Renal cortex interstitium (tissue), 11 donors: ENCODE results near the gene CLBA1. TPM values are rescaled to one million over a fixed set of nuclear protein-coding genes. Genes with fewer than 3 reads are reported as not detected.
"Not testable (repeated sequence)": the region's sequence is repeated elsewhere in the genome, so short reads cannot be mapped to it uniquely, and the experiment has no call there.

Experiments used
- DNase-seq, 11 donors: peaks; one replicate each; pipeline ENCODE4 v3.0.0-alpha.2; 2013; ENCODE audit warnings: low read depth in 9 of 11, low spot score in 4 of 11; ENCODE audit errors: extremely low read depth in 1 of 11
- polyA plus RNA-seq, 3 donors: library from polyadenylated mRNA; unstranded; fragments of 120-200 nt; gene quantifications; one replicate each; pipeline ENCODE4 v1.2.1, GENCODE V29; 2013; ENCODE audit not compliant: insufficient read length in 3 of 3

The CLBA1 gene
- polyA plus RNA-seq, 3 donors: 19.0 to 28.3 (median 23.6) TPM

DNA sequence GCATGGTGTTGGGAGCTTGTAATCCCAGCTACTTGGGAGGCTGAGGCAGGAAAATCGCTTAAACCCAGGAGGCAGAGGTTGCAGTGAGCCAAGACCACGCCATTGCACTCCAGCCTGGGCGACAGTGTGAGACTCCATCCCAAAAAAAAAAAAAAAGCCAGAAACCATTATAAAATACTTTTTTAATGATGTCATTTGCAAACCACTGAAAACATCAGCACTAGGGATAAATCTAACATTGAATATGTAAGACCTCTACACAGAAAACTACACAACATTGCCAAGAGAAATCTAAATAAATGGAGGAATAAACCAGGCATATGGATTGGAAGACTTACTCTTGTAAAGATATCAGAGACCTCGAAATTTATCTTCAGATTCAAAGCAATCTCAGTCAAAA lies 42.1 kb downstream of the CLBA1 start:
- DNase-seq: not testable (repeated sequence)

- no peak for DNase-seq
Observed at GRCh38 chr14:105028251-105028927, 42.8 kb downstream of the CLBA1 start.

GRCh38 chr14:105029402-105029801 lies 43.8 kb downstream of the CLBA1 start:
- no peak for DNase-seq

GRCh38 chr14:105030194-105030593 lies 44.6 kb downstream of the CLBA1 start:
- DNase-seq: no peak

- no peak for DNase-seq
Observed at GRCh38 chr14:105030836-105031396, 45.3 kb downstream of the CLBA1 start.

DNA sequence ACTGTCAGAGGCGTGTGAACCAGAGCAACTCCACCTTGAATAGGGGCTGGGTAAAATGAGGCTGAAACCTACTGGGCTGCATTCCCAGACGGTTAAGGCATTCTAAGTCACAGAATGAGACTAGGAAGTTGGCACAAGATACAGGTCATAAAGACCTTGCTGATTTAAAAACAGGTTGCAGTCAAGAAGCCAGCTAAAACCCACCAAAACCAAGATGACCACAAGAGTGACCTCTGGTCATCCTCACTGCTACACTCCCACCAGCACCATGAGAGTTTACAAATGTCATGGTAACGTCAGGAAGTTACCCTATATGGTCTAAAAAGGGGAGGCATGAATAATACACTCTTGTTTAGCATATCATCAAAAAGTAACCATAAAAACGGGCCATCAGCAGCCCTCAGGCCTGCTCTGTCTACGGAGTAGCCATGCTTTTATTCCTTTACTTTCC lies 46.9 kb downstream of the CLBA1 start:
- not testable (repeated sequence) for DNase-seq

DNA sequence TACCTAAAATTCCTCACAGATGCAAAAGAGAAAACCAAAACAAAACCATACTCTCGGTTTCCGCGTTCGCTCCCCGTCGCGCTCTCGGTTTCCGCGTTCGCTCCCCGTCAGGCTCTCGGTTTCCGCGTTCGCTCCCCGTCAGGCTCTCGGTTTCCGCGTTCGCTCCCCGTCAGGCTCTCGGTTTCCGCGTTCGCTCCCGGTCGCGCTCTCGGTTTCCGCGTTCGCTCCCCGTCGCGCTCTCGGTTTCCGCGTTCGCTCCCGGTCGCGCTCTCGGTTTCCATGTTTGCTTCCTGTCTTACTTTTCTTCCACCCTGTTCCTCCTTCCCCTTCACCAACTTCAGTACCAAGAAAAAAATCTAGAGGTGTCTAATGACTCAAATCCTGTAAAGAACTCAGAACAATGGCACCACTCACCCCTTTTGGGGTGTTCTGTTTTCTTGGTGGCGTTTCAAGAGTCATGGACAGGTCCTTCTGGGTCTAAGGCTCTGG lies 47.9 kb downstream of the CLBA1 start:
- DNase-seq: not testable (repeated sequence)

DNA sequence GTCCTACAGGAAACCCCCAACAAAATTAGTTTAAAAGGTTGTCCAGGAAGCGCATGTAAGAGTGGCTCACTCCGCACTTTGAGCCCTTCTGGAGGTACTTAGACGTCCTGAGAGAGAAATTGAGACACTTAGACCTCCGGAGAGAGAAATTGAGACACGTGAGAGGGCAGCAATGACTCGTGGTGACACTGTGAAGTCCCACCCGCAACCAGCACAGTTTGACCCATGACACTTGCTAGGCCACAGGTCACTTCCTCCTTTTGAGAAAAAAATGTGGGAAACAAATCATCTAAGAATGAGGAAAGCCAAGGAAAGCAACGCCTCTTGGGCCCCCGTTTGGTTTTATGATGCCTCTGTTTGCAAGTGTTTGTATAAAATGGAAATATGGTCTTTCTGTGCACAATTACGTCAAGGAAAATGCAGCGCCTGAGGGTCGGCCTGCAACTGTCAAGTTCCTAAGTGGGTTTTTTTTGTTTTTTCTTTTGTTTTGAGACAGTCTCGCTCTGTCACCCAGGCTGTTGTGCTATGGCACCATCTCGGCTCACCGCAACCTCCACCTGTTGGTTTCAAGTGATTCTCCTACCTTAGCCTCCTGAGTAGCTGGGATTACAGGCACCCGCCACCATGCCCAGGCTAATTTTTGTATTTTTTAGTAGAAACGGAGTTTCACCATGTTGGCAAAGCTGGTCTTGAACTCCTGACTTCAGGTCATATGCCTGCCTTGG lies 48.9 kb downstream of the CLBA1 start:
- no peak for DNase-seq

GRCh38 chr14:105035616-105036015 lies 50.0 kb downstream of the CLBA1 start:
- not testable (repeated sequence) for DNase-seq

- DNase-seq: no peak
Observed at GRCh38 chr14:105039458-105040205, 54.0 kb downstream of the CLBA1 start.

DNA sequence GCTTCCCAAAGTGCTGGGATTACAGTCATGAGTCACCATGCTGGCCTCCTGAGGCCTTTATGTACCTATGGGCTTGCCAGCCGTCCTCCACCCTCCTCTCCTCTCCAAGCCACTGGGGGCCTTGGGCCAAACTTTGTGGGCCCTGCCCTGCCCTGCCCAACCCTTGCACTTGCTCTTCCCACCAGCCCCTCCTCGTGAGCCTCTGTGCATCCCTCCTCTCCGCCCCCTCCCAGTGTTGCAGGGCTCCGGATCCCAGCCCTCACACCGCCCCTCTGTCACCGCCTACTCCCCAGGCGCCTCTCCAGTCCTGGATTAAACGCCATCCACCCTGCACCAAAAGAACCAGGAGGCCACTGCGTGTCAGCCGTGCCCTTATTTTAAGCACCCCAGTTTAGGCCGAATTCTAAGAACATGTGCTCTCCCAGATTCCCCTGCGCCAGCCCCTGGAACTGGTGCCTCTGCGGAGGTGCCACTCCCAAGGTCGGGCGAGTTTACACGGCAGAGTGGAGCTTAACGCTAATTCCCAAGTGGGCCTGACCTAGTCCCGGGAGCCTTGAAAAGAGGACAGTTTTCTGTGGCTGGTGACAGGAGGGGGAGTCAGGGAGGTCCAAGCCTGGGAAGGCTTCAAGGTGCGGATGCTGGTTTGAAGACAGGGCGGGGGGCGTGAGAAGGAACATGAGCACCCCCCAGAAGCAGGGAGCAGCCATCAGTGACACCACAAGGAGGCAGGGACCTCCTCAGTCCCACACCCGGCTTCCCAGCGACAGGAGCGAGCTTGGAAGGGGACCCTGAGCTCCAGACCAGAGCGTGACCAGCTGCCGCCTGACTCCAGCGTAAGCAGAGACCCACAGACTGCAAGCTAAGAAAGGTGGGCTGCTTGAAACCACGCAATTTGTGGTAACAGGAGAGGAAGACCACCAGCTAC lies 56.5 kb downstream of the CLBA1 start:
- no peak for DNase-seq

GRCh38 chr14:105042813-105043212 lies 57.2 kb downstream of the CLBA1 start:
- DNase-seq: no peak

DNA sequence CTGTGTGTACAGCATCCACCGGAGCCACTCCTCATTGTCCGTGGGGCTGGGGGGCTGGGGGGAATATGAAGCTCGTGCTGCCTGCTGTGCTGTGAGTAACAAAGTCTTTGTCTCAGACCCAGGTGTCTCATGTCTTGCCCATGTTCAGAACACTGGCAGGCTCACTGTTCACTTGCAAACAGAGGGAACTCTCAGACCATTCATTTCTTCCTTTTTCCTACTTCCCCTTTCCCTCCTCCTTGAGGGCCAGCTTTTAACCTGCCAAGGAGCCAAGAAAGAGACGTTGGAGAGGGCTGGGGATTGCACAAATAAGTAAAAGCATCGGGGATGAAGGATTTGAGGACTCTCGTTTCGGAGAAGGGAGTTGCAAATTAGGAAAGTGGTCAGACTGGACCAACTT lies 58.1 kb downstream of the CLBA1 start:
- DNase-seq: no peak

Other genes starting within 250 kb of the CLBA1 start
- gene SIVA1, start 232.6 kb upstream of the CLBA1 start, polyA plus RNA-seq: 10 to 100 TPM; 41.7 to 89.7 (median 73.7) TPM
- 100 to 1,000 TPM; 100 to 145 (median 127) TPM for gene AKT1, start 190.0 kb upstream of the CLBA1 start, polyA plus RNA-seq
- 1 to 10 TPM; 3.9 to 4.8 (median 4.7) TPM for gene ZBTB42, start 184.7 kb upstream of the CLBA1 start, polyA plus RNA-seq
- gene CEP170B, start 120.5 kb upstream of the CLBA1 start, polyA plus RNA-seq: 10 to 100 TPM; 11.1 to 21.6 (median 15.3) TPM
- 1 to 10 TPM; 2.4 to 5.1 (median 4.5) TPM for gene PLD4, start 60.9 kb upstream of the CLBA1 start, polyA plus RNA-seq
- gene AHNAK2, start 7.4 kb upstream of the CLBA1 start, polyA plus RNA-seq: 1 to 10 TPM; 1.7 to 2.5 (median 2.2) TPM
- 10 to 100 TPM; 18.3 to 26.7 (median 19.3) TPM for gene CDCA4, start 35.3 kb downstream of the CLBA1 start, polyA plus RNA-seq
- under 1 TPM; 0.26 to 0.83 (median 0.50) TPM for gene GPR132, start 79.6 kb downstream of the CLBA1 start, polyA plus RNA-seq
- gene JAG2, start 183.0 kb downstream of the CLBA1 start, polyA plus RNA-seq: 10 to 100 TPM in 1 of 3 donors, 1 to 10 TPM in 2; 8.1 to 10.1 (median 8.9) TPM
- 10 to 100 TPM; 21.5 to 39.6 (median 36.2) TPM for gene NUDT14, start 195.5 kb downstream of the CLBA1 start, polyA plus RNA-seq